Activated CD8-positive, alpha-beta T cell treated with anti-CD3 and anti-CD28 coated beads, Interleukin-2, amount 10 ng/mL, durations not matched to agents 7 days and 5 days (primary cell): ENCODE data around the gene HS1BP3. TPM values are rescaled to one million over a fixed set of nuclear protein-coding genes. Genes with fewer than 3 reads are reported as not detected.
A peak's percentile ranks its signal among the peaks of the same experiment; 100 is the strongest.

Source experiments
- ATAC-seq: fragments of 150-1000 bp; cut with Tn5 transposase; one replicate; pipeline ENCODE4 v1.10.0; 2021; ENCODE audit warnings: moderate library complexity
- CTCF ChIA-PET: fragments of 350-600 bp; sonication (Branson Sonifier 250); formaldehyde crosslinking; loops from one replicate; lab custom pipeline; 2021; ENCODE audit warnings: antibody characterized with exemption; lab: Charles Lee
- POLR2A ChIA-PET: fragments of 350-600 bp; sonication (Branson Sonifier 250); formaldehyde crosslinking; loops from one replicate; lab custom pipeline; 2021; ENCODE audit warnings: antibody characterized with exemption; lab: Charles Lee
- DNase-seq: peaks from one replicate; pipeline ENCODE4 v3.0.0-alpha.2; 2020
- H3K27ac Mint-ChIP-seq: one replicate; pipeline ENCODE4 v1.8.0; 2021; ENCODE audit warnings: mild to moderate bottlenecking, mixed read lengths
- H3K27me3 Mint-ChIP-seq: one replicate; pipeline ENCODE4 v1.8.0; 2021; ENCODE audit warnings: low read depth, mixed read lengths
- H3K36me3 Mint-ChIP-seq: one replicate; pipeline ENCODE4 v1.8.0; 2021; ENCODE audit warnings: low read depth, mixed read lengths
- H3K4me1 Mint-ChIP-seq: one replicate; pipeline ENCODE4 v1.8.0; 2021; ENCODE audit warnings: low read depth, mixed read lengths
- H3K4me3 Mint-ChIP-seq: one replicate; pipeline ENCODE4 v1.8.0; 2021; ENCODE audit warnings: mild to moderate bottlenecking, mixed read lengths
- H3K9me3 Mint-ChIP-seq: one replicate; pipeline ENCODE4 v1.8.0; 2022; ENCODE audit warnings: mixed read lengths; ENCODE audit not compliant: insufficient read depth
- total RNA-seq, 2 experiments: library from RNA; stranded (reverse); gene quantifications; one replicate each; pipeline ENCODE4 v1.2.3, GENCODE V29; 2021

The HS1BP3 gene, protein sequence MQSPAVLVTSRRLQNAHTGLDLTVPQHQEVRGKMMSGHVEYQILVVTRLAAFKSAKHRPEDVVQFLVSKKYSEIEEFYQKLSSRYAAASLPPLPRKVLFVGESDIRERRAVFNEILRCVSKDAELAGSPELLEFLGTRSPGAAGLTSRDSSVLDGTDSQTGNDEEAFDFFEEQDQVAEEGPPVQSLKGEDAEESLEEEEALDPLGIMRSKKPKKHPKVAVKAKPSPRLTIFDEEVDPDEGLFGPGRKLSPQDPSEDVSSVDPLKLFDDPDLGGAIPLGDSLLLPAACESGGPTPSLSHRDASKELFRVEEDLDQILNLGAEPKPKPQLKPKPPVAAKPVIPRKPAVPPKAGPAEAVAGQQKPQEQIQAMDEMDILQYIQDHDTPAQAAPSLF
- total RNA-seq: 10 to 100 TPM; 10.5 to 11.2 TPM

DNA sequence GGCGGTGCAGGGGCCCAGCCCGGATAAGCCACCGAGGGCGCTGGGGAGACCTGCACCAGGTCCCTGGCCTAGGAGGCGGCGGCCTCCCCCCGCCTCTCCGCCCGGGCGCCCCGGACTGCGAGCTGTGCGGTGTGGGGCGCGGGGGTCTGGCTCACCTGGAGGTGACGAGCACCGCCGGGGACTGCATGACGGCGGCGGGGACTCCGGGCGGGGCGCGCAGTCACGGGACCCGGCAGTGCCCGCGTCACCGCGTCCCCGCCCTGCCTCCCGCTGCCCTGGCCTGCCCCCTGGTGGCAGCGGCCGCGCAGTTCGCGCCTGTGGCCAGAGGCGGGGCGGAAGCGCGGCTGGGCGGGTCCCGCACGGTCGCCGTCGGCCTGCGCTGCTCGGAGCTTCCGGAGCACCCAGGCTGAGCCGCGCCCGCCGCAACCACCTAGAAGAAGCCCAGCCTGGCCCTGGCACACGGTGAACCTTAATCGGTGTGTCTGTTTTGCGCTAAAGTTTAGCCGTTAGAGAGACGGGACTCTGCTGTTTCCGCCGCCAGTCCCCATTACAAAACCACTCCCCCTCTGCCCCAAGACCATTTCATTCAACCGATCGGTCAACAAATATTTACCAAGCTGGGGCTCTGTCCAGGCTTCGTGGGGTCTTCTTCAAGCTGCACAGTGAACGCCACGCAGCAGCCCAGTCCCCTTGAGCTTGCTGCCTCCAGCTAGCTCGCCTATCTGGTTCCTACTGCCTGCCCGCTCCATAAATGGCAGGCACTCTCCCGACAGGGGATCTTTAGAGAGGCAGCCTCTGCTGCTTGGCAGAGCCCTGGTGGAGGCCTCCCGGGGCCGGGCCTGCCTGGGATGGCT is at the start of gene HS1BP3:
HS1BP3 (minus strand) TSS at position 222 of the 854 bp plus-strand sequence; CDS start at position 187, 35 bp downstream.
- ChIA-PET POLR2A (interaction anchor here (0.7 to 2.2 kb wide), 10 partner anchors 10 to 302 kb away, joined by 3 to 15 read pairs (median 4); partner anchors contain the start of genes LDAH and RHOB), CTCF (interaction anchor here (0.6 to 4.8 kb wide), 36 partner anchors 9 to 545 kb away, joined by 3 to 57 read pairs (median 4); partner anchors contain the start of gene RHOB)
- peak; percentile 95 for ATAC-seq
- Mint-ChIP-seq H3K27ac (peak within 1 kb of the TSS; percentile 91), H3K36me3 (no peaks in the 10 kb centered on the region), H3K27me3 (peaks cover 7% of the 10 kb centered on the region), H3K4me1 (peaks cover 19% of the 10 kb centered on the region), H3K4me3 (peak within 1 kb of the TSS; percentile 87), H3K9me3 (no peaks in the 10 kb centered on the region)
- peak; percentile 89 for DNase-seq

DNA sequence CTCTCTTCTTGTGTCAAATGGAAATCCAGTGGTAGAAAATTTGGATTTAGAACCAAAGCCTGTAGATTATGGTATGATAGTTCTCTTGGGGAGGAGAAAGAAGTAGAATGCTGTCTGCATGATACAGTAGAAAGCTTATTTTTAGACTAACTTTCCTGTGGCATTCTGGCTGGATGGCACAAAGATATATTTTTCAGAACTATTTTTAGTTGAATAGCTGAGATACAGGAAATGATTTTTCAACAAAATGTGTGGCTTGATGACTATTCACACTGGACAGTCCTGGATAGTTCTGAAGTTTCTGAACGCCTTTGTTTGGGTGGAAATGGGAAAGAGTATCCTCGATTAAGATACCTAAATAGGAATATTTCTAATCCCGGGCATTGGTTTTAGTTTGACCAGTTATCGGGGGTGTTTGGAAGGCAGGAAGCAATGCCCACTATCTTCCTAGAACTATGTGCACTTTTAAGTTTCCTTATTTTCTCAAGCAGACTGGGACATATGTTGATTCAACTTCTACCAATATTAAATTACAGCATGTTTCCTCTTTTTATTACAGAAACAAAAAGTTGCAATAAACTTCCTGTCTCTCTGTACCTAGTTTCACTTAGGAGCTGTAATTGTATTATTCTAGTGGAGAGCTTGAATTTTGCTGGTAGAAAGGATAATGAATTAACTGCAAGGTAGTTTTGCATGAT is 48.2 kb upstream of the HS1BP3 start:
- ATAC-seq (no peak), DNase-seq (no peak)
- Mint-ChIP-seq H3K27ac (no peak overlapping the region), H3K27me3 (no peaks in the 10 kb centered on the region), H3K4me1 (peaks cover 12% of the 10 kb centered on the region), H3K36me3 (peaks cover 12% of the 10 kb centered on the region), H3K9me3 (no peaks in the 10 kb centered on the region), H3K4me3 (no peak overlapping the region)
- CTCF ChIA-PET: interaction anchor here (1.0 to 3.1 kb wide), 3 partner anchors 9 to 37 kb away, joined by 3 to 11 read pairs (median 3); no protein-coding TSS in a partner anchor
- POLR2A ChIA-PET: no interaction called here

DNA sequence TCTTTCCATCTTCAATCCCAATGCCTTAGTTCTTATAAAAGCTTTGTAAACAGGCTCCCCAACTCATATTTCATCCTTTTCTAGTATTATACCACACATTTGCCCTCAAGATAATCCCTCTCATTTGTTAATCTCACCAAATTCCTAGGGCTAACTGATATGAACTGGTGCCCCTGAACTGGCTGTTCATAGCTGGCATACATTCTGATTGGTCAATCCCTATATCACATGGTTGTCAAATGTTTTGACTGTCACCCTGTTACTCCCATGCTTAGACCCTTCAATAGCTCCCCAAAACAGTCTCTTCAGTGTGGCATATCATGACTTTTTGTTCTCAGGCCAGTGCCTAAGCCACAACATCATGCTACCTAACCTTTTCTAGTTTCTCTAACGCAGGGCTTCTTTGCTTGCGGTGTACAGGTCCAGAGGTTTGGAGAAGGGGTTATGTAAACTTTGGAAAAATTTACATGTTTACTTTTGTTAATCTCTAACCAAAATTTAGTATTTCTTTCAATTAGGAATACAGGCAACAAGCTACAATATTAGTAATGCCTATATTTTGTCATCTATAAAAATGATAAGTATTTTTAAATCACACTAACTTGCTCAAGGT is 46.5 kb upstream of the HS1BP3 start:
- H3K36me3 Mint-ChIP-seq: peaks cover 12% of the 10 kb centered on the region
- H3K4me1 Mint-ChIP-seq: peaks cover 12% of the 10 kb centered on the region
- H3K27me3 Mint-ChIP-seq: no peaks in the 10 kb centered on the region
- no peak for ATAC-seq
- H3K4me3 Mint-ChIP-seq: no peak overlapping the region
- DNase-seq: no peak
- H3K27ac Mint-ChIP-seq: no peak overlapping the region
- ChIA-PET CTCF (interaction anchor here (1.2 to 3.1 kb wide), 2 partner anchors 20 to 36 kb away, joined by 3 to 11 read pairs; no protein-coding TSS in a partner anchor), POLR2A (no interaction called here)
- no peaks in the 10 kb centered on the region for H3K9me3 Mint-ChIP-seq

DNA sequence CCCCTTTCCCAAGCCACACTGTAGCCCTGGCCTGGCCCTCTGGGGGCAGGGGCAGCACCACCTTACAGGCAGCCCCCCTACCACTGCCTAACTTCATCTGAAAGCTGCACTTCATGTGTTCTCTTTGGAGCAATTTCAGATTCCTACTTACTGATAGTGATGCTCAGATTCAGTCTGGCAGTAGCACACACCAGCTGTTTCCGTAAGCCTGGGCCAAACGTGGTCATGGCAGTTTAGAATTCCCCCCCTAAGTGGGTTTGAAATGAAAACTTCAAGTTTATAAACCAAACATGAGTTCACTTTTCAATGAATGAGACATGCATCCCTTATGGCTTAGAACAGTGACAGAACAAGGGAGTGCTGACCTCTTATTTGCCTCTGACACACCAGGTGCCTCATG is 45.5 kb upstream of the HS1BP3 start:
- ChIA-PET POLR2A (no interaction called here), CTCF (no interaction called here)
- DNase-seq (no peak), ATAC-seq (no peak)
- Mint-ChIP-seq H3K36me3 (peaks cover 12% of the 10 kb centered on the region), H3K27me3 (no peaks in the 10 kb centered on the region), H3K27ac (no peak overlapping the region), H3K4me1 (peaks cover 12% of the 10 kb centered on the region), H3K4me3 (no peak overlapping the region), H3K9me3 (no peaks in the 10 kb centered on the region)

DNA sequence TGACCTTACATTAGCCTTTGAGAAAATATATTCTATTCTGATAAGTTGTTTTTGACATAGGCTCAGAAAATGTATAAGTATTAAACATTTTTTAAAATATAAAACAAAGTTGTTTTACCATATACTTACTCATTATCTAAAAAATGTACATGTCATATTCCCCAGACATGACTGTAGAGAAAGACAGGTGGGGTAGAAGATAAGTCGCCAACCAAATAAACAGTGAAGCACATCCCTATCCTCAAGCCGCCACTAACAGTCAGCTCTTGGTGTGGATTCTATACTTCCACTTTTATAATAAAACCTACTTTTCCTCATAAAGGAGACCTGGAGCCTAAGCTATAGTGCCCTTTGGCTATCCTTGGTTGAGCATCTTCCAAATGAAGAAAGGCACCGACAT is 42.4 kb upstream of the HS1BP3 start:
- CTCF ChIA-PET: interaction anchor here (0.8 to 1.1 kb wide), 2 partner anchors 15 to 32 kb away, joined by 3 to 5 read pairs; no protein-coding TSS in a partner anchor
- POLR2A ChIA-PET: no interaction called here
- ATAC-seq (no peak), DNase-seq (no peak)
- Mint-ChIP-seq H3K9me3 (no peaks in the 10 kb centered on the region), H3K27ac (no peak overlapping the region), H3K4me1 (no peaks in the 10 kb centered on the region), H3K27me3 (no peaks in the 10 kb centered on the region), H3K4me3 (no peak overlapping the region), H3K36me3 (peaks cover 12% of the 10 kb centered on the region)

DNA sequence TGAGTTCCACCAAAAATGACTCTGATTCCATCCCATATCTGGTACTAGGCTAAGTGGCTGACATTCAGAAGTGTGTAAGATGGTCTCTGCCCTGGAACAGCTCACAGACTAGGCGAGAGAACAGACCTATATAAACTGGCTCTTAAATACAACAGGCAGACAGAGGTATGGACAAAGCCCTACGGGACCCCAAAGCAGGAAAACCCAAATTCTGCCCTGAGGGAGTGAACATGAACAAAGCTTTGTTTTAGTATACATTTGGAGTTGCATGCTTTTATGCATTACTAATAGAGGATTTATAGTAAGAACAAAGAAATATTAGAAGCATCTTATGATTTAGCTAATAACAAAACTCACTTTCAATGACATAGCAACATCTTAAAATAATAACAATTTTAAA is 41.2 kb upstream of the HS1BP3 start:
- H3K27me3 Mint-ChIP-seq: no peaks in the 10 kb centered on the region
- DNase-seq (no peak), ATAC-seq (no peak)
- peaks cover 12% of the 10 kb centered on the region for H3K36me3 Mint-ChIP-seq
- ChIA-PET CTCF (no interaction called here), POLR2A (no interaction called here)
- H3K27ac Mint-ChIP-seq: no peak overlapping the region
- H3K4me1 Mint-ChIP-seq: no peaks in the 10 kb centered on the region
- H3K9me3 Mint-ChIP-seq: no peaks in the 10 kb centered on the region
- no peak overlapping the region for H3K4me3 Mint-ChIP-seq

DNA sequence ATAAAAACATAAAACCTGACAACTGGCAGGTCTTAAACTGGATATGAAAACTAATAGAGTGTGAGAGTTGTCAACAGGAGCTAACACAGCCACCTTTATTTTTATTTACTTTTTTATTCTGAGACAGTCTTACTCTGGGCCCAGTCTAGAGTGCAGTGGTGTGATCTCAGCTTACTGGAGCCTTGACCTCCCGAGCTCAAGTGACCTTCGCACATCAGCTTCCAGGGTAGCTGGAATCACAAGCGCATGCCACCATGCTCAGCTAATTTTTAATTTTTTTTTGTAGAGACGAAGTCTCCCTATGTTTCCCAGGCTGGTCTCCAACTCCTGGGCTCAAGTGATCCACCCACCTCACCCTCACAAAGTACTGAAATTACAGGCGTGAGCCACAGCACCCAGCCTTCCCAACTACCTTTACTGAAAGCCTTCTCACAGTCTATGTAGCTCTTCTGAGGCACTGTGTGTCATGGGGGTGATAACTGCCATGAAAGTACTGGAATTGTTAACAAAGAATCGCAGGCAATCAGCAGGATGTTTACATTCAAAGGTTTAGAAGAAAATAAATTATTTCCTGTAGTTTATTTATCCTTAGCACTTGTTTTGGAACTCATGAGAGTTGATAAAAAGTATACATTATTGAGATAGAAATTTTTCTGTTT is 40.3 kb upstream of the HS1BP3 start:
- DNase-seq (no peak), ATAC-seq (no peak)
- H3K27ac Mint-ChIP-seq: no peak overlapping the region
- no peak overlapping the region for H3K4me3 Mint-ChIP-seq
- H3K27me3 Mint-ChIP-seq: no peaks in the 10 kb centered on the region
- no peaks in the 10 kb centered on the region for H3K9me3 Mint-ChIP-seq
- H3K4me1 Mint-ChIP-seq: no peaks in the 10 kb centered on the region
- ChIA-PET POLR2A (no interaction called here), CTCF (interaction anchor here (0.8 kb wide), 1 partner anchor 271 kb away, joined by 4 read pairs; no protein-coding TSS in a partner anchor)
- peaks cover 17% of the 10 kb centered on the region for H3K36me3 Mint-ChIP-seq

DNA sequence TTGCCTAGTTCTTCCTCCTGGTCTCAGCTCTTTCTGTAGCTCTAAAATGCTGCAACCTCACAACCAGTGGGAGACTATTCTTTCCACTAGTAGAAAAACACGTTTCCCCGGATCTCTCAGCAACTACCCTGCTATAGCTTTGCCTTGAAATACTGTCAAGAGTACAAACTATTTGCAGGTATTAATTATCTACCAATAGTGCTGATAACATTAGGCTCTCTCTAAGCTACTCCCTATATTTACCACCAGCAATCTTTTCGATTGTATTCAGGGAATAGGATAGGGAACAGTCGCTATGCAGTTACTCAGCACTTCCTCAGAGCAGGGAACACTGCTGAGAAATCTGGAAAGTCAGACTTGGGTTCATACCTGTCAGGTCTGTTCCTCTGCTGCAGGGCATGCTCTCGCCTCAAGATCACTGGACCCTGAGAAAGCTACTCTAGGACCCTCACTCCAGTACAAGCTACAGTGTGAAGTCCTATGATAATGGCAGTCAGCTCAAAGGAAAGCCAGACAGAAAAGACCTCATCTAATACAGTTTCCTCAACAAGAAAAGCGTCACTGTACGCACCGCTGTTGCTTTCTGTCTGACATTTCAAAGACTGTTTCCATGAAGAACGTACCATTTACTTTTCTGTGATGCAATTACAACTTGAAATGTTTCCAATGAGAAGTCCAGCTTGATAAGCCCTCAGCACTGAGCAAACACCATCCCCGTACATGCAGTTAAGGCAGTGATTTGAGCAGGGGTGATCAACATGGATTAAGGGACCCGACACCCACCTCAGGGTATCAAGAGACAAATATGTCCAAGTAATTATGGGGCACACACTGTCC is 38.7 kb upstream of the HS1BP3 start:
- ATAC-seq (no peak), DNase-seq (no peak)
- CTCF ChIA-PET: no interaction called here
- H3K4me3 Mint-ChIP-seq: no peak overlapping the region
- H3K9me3 Mint-ChIP-seq: no peaks in the 10 kb centered on the region
- H3K4me1 Mint-ChIP-seq: no peaks in the 10 kb centered on the region
- POLR2A ChIA-PET: no interaction called here
- peaks cover 22% of the 10 kb centered on the region for H3K36me3 Mint-ChIP-seq
- H3K27ac Mint-ChIP-seq: no peak overlapping the region
- H3K27me3 Mint-ChIP-seq: no peaks in the 10 kb centered on the region

DNA sequence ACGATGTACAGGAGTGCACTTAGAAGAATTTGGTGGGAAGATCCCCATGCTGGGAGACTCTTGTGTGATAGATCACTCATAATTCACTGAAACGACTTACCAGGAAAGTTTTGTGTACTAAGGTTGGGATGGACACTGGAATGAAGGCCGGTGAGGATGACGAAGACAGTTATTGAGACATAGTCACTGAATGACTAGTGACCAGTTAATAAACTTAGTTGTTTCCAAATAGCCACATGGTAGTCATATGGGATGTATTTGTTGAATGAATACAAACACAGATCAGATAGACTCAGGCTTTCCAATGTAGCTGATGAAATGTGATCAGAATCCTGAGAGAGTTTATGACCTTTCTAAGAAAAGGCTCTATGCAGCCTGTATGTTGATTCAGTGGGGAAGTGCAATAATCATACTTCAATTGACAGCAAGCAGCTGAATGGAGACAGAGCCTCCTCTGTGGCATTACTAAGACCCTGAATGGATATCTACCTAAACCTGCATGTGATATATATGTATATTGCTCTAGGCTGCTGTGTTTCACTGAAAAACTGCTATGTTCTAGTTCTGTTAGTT is 36.4 kb upstream of the HS1BP3 start:
- ATAC-seq: no peak
- Mint-ChIP-seq H3K27me3 (no peaks in the 10 kb centered on the region), H3K36me3 (peaks cover 22% of the 10 kb centered on the region), H3K4me3 (no peak overlapping the region), H3K27ac (no peak overlapping the region), H3K4me1 (peaks cover 3% of the 10 kb centered on the region), H3K9me3 (no peaks in the 10 kb centered on the region)
- DNase-seq: no peak
- ChIA-PET POLR2A (no interaction called here), CTCF (interaction anchor here (1.4 kb wide), 1 partner anchor 26 kb away, joined by 3 read pairs; no protein-coding TSS in a partner anchor)

DNA sequence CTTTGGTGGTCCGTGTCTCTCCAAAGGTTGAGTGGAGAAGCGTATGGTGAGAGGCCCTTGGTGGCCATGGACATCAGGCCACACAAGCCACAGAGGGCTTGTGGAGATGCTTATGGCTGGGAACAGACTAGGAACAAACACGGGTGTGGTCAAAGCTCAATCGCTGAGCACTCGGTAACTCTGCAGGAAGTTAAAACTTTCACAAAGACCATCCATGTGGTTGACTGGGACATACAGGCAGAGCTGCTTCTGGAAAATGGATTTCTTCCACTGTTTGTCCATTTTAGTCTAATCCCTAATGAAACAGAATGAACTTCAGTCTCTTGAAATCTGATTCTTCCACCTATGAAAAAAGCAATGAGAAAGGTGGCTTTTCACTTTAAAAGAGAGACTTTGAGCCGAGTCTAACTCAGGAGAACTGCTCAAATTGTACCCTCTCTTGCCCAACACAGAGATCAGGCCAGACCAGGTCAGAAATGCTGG is 33.7 kb upstream of the HS1BP3 start:
- H3K27ac Mint-ChIP-seq: no peak overlapping the region
- POLR2A ChIA-PET: no interaction called here
- H3K9me3 Mint-ChIP-seq: no peaks in the 10 kb centered on the region
- no peak overlapping the region for H3K4me3 Mint-ChIP-seq
- CTCF ChIA-PET: interaction anchor here (1.1 kb wide), 2 partner anchors 9 to 23 kb away, joined by 3 to 8 read pairs; no protein-coding TSS in a partner anchor
- ATAC-seq (no peak), DNase-seq (no peak)
- no peaks in the 10 kb centered on the region for H3K27me3 Mint-ChIP-seq
- peaks cover 22% of the 10 kb centered on the region for H3K36me3 Mint-ChIP-seq
- peaks cover 5% of the 10 kb centered on the region for H3K4me1 Mint-ChIP-seq
